Measurements from ENCODE around the gene SPTBN1. TPM values are rescaled to one million over a fixed set of nuclear protein-coding genes. Genes with fewer than 3 reads are reported as not detected.

SPTBN1 gene
- total and polyA plus RNA-seq, 2 of the 13 experiments (the other 11 are each of a cell fraction or from before 2014, with no cell fraction given) = 123 to 299 TPM

DNA sequence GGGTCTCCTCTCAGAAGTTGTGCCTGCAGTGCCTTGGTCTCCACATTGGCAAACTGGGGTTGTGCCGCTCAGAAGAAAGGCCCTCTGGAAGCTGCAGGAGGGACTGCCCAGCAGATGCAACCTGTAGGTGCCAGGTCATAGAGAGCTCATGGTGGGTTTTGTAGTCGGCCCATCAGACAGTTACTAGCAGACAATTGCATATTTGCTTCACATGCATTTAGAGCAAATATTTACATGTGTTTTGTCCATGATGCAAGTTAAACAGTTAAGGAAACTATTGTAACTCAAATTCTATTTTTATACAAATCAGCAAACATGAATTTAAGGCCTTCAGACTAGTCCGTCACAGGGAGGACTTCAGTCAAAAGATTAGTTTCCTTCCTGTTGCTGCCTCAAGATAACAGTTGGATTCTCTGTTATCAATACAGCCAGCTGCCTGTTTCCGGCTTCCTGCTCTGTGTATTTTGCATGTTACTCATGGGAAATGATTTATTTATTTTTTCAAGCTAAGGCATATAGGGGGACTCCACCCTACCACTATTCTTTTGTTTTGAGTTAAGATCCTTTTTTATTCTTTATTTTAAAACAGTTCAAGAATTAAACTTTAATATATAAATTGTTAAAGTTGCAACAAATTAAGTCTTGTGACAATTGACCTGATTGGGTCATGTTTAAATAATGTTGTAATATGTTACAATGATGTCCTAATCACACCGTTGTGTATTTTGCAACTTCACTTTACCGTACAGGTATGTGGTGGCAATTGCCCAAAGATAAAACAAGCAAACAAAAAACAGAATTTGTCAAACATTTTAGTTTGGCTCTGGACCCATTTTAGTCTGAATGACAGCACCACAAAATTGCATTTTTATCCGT is 133.5 kb downstream of the SPTBN1 start (continued):
- TF ChIP-seq NFKBIZ (CRISPR knock-in tag; IDR thresholded peaks at IDR 0.05) = peak; percentile 89
- TF ChIP-seq NR2F6 (IDR thresholded peaks at IDR 0.05) = peak; percentile 85
- TF ChIP-seq NR2F6 (CRISPR knock-in tag; IDR thresholded peaks at IDR 0.05) = peak; percentile 59
- TF ChIP-seq REXO4 (CRISPR knock-in tag; IDR thresholded peaks at IDR 0.05; ENCODE audit: borderline replicate concordance) = no peak
- no peak for TF ChIP-seq ZNF770 (CRISPR knock-in tag; IDR thresholded peaks at IDR 0.05)
- TF ChIP-seq CHD4 (IDR thresholded peaks at IDR 0.05; ENCODE audit: borderline replicate concordance, low read length) = peak; percentile 89; the same call in 1 of the 2 replicates
- TF ChIP-seq NCOR1 (IDR thresholded peaks at IDR 0.05; ENCODE audit: borderline replicate concordance, low read length) = peak; percentile 94
- TF ChIP-seq AHR (CRISPR knock-in tag; IDR thresholded peaks at IDR 0.05) = no peak
- TF ChIP-seq ZNF766 (CRISPR knock-in tag; IDR thresholded peaks at IDR 0.05; ENCODE audit: borderline replicate concordance) = no peak
- TF ChIP-seq ZSCAN9 (CRISPR knock-in tag; IDR thresholded peaks at IDR 0.05; ENCODE audit: borderline replicate concordance) = 0 out of 2 replicates have a peak, but pooled peaks have one; percentile 30
- TF ChIP-seq POGZ (CRISPR knock-in tag; IDR thresholded peaks at IDR 0.05) = peak; percentile 55
- no peak for TF ChIP-seq ATRX (CRISPR knock-in tag; IDR thresholded peaks at IDR 0.05; ENCODE audit: borderline replicate concordance)
- TF ChIP-seq NRL (CRISPR knock-in tag; IDR thresholded peaks at IDR 0.05; ENCODE audit: borderline replicate concordance) = no peak
- TF ChIP-seq, protein P1, sequence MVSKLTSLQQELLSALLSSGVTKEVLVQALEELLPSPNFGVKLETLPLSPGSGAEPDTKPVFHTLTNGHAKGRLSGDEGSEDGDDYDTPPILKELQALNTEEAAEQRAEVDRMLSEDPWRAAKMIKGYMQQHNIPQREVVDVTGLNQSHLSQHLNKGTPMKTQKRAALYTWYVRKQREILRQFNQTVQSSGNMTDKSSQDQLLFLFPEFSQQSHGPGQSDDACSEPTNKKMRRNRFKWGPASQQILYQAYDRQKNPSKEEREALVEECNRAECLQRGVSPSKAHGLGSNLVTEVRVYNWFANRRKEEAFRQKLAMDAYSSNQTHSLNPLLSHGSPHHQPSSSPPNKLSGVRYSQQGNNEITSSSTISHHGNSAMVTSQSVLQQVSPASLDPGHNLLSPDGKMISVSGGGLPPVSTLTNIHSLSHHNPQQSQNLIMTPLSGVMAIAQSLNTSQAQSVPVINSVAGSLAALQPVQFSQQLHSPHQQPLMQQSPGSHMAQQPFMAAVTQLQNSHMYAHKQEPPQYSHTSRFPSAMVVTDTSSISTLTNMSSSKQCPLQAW (CRISPR knock-in tag; IDR thresholded peaks at IDR 0.05) = peak; percentile 76; the same call in 1 of the 2 replicates
- TF ChIP-seq ZBTB7B (CRISPR knock-in tag; IDR thresholded peaks at IDR 0.05) = peak; percentile 59
- TF ChIP-seq CC2D1A (CRISPR knock-in tag; IDR thresholded peaks at IDR 0.05) = no peak
- TF ChIP-seq HDAC1 (CRISPR knock-in tag; IDR thresholded peaks at IDR 0.05) = peak; percentile 71
- TF ChIP-seq MAFK (conservative IDR thresholded peaks at IDR 0.05 in 1 of 2, IDR thresholded peaks at IDR 0.05 in 1 of 2; ENCODE audit: low read length in 2 of 2) = peak; percentile 61 to 64
- TF ChIP-seq SOX13 (IDR thresholded peaks at IDR 0.05) = peak; percentile 94
- peak in 1 of 2 experiments; percentile 98; a peak in 2 of 4 replicates for TF ChIP-seq SOX13 (CRISPR knock-in tag; conservative IDR thresholded peaks at IDR 0.05 in 1 of 2, IDR thresholded peaks at IDR 0.05 in 1 of 2)
- peak; percentile 99 for TF ChIP-seq CEBPB (IDR thresholded peaks at IDR 0.05; ENCODE audit: borderline replicate concordance, low read depth, low read length)
- peak; percentile 99 for TF ChIP-seq SOX5 (CRISPR knock-in tag; IDR thresholded peaks at IDR 0.05; ENCODE audit: borderline replicate concordance)
- TF ChIP-seq, protein P2, sequence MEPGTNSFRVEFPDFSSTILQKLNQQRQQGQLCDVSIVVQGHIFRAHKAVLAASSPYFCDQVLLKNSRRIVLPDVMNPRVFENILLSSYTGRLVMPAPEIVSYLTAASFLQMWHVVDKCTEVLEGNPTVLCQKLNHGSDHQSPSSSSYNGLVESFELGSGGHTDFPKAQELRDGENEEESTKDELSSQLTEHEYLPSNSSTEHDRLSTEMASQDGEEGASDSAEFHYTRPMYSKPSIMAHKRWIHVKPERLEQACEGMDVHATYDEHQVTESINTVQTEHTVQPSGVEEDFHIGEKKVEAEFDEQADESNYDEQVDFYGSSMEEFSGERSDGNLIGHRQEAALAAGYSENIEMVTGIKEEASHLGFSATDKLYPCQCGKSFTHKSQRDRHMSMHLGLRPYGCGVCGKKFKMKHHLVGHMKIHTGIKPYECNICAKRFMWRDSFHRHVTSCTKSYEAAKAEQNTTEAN (CRISPR knock-in tag; conservative IDR thresholded peaks at IDR 0.05) = 0 out of 2 replicates have a peak, but pooled peaks have one; percentile 27
- TF ChIP-seq FOSL1 (CRISPR knock-in tag; IDR thresholded peaks at IDR 0.05; ENCODE audit: borderline replicate concordance) = peak; percentile 22; the same call in 1 of the 2 replicates
- TF ChIP-seq RFXAP (CRISPR knock-in tag; IDR thresholded peaks at IDR 0.05; ENCODE audit: borderline replicate concordance) = peak; percentile 43; the same call in 1 of the 2 replicates
